22Rv1 (cell line): Measurements from ENCODE around the gene MYO9B.

Experiments used
- ZFX ChIP-seq: fragments of 450-650 bp; IDR thresholded peaks from 2 replicates; pipeline ENCODE4 v1.6.1; 2017; ENCODE audit warnings: antibody characterized with exemption, borderline replicate concordance
- TF ChIP-seq, protein P1 (sequence below): fragments of 450-650 bp; IDR thresholded peaks from 2 replicates; pipeline ENCODE4 v1.5.1; 2017; ENCODE audit warnings: mild to moderate bottlenecking

DNA sequence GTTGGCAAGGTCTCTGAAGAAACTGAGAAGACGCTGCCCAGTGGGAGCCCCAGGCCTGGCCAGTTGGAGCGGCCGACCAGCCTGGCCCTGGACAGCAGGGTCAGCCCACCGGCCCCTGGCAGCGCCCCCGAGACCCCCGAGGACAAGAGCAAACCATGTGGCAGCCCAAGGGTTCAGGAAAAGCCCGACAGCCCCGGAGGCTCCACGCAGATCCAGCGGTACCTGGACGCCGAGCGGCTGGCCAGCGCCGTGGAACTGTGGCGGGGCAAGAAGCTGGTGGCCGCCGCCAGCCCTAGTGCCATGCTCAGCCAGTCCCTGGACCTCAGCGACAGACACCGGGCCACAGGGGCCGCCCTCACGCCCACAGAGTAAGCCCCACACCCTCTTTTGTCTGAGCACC lies 119.5 kb downstream of the MYO9B start:
- TF ChIP-seq, protein P1, sequence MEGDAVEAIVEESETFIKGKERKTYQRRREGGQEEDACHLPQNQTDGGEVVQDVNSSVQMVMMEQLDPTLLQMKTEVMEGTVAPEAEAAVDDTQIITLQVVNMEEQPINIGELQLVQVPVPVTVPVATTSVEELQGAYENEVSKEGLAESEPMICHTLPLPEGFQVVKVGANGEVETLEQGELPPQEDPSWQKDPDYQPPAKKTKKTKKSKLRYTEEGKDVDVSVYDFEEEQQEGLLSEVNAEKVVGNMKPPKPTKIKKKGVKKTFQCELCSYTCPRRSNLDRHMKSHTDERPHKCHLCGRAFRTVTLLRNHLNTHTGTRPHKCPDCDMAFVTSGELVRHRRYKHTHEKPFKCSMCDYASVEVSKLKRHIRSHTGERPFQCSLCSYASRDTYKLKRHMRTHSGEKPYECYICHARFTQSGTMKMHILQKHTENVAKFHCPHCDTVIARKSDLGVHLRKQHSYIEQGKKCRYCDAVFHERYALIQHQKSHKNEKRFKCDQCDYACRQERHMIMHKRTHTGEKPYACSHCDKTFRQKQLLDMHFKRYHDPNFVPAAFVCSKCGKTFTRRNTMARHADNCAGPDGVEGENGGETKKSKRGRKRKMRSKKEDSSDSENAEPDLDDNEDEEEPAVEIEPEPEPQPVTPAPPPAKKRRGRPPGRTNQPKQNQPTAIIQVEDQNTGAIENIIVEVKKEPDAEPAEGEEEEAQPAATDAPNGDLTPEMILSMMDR = no peak
- TF ChIP-seq ZFX = no peak
